ENCODE measurements around the gene PPP1R16B.

The PPP1R16B gene

DNA sequence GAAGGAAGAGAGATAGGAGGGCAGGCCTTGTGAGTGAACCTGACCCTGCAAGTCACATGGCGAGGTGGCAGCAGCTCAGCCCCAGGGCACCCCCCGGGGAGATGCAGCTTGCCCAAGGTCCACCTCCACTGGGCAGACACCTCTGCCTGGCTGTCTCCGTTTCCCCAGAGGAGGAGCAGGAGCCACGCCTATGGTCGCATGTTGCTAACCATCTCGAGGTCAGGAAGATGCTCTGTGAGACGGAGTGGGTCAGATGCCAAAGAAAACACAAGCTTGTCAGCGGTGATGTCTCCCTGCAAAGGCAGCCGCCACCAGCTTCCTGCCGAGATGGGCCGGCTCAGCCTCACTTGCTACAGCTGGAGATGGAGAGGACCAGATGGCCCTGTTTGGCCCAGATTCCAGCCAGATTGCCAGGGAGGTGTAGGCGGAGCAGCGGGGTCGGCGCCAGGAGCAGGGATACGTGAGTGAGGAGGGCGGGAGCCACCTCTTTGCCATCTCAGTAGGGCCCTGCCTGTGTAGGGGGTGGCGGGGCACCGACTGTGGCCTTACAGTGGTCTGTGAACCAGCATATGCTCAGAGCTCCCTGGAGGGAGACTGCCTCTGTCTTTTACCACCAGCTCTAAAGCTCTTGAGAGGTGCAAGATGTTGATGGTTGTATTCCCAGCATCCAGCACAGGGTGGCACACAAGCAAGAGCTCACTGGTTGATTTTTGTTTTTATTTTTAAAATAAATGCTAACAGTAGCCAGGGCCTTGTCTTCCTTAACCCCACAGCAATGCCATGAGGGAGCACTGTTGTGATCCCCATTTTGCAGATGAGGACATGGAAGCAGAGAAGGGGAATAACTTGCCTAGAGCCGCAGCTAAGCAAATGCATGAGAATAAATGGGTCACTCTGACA lies 77.8 kb downstream of the PPP1R16B start:
- Histone ChIP-seq H4K20me1 (ENCODE audit: low read depth, low read length) (no peaks in the 10 kb centered on the region), H3K27me3 (ENCODE audit: low read length) (no peaks in the 10 kb centered on the region), H3K79me2 (ENCODE audit: insufficient read depth, low read length) (peaks cover 93% of the 10 kb centered on the region), H3K9ac (ENCODE audit: low read length) (peak overlapping the region; percentile 50), H3K4me3 (ENCODE audit: insufficient read depth, low read length, poor library complexity, severe bottlenecking) (peak overlapping the region; percentile 21), H3K9me2 (replicated peaks; ENCODE audit: insufficient read depth, low read length) (no peaks in the 10 kb centered on the region), H3K9me3 (ENCODE audit: insufficient read depth, low read length) (no peaks in the 10 kb centered on the region), H3F3A (ENCODE audit: insufficient read depth) (peaks cover 33% of the 10 kb centered on the region), H3K27ac (ENCODE audit: low read depth, low read length) (peak overlapping the region; percentile 99), H3K4me2 (ENCODE audit: low read depth, low read length, poor library complexity, severe bottlenecking) (peak overlapping the region; percentile 50), H2AFZ (ENCODE audit: low read depth, low read length, severe bottlenecking) (no peak overlapping the region), H3K36me3 (ENCODE audit: low read length) (no peaks in the 10 kb centered on the region)
- TF ChIP-seq, protein P1, sequence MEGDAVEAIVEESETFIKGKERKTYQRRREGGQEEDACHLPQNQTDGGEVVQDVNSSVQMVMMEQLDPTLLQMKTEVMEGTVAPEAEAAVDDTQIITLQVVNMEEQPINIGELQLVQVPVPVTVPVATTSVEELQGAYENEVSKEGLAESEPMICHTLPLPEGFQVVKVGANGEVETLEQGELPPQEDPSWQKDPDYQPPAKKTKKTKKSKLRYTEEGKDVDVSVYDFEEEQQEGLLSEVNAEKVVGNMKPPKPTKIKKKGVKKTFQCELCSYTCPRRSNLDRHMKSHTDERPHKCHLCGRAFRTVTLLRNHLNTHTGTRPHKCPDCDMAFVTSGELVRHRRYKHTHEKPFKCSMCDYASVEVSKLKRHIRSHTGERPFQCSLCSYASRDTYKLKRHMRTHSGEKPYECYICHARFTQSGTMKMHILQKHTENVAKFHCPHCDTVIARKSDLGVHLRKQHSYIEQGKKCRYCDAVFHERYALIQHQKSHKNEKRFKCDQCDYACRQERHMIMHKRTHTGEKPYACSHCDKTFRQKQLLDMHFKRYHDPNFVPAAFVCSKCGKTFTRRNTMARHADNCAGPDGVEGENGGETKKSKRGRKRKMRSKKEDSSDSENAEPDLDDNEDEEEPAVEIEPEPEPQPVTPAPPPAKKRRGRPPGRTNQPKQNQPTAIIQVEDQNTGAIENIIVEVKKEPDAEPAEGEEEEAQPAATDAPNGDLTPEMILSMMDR (IDR thresholded peaks at IDR 0.05; ENCODE audit: insufficient read depth, low read length, poor library complexity, severe bottlenecking) = no peak
- TF ChIP-seq EZH2phosphoT487 (conservative IDR thresholded peaks at IDR 0.05; ENCODE audit: low read length) = no peak

DNA sequence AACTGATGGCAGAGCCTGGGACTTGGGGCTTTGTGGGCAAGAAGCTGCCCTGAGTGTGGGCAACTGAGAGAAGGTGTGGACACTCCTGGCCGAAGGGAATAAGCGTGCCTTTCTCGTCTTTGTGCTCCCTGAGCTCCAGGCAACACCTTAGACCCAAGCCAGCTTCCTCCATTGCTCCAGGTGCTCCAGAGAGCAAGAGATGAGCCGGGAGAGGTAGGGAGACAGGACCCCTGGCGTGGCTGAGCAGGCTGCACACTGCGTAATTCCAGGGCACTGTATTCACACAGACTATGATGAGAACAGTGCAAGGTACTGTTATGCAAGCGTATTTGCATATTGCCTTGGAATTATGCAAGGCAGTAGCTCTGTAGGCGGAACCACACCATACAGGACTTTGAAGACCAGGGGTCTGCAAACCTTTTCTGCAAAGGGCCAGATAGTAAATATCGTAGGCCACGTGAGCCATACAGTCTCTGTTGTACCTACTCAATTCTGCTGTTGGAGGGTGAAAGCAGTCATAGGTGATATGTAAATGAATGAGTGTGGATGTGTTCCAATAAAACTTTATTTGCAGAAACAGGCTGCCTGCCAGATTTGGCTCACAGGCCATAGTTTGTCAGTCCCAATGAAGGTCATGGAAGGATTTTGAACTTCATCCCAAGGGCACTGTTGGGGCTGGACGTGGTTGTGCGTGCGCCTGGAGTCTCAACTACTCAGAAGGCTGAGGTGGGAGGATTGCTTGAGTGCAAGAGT lies 78.7 kb downstream of the PPP1R16B start:
- Histone ChIP-seq H3K9ac (ENCODE audit: low read length) (peak overlapping the region; percentile 50), H3F3A (ENCODE audit: insufficient read depth) (peaks cover 26% of the 10 kb centered on the region), H3K27me3 (ENCODE audit: low read length) (no peaks in the 10 kb centered on the region), H3K27ac (ENCODE audit: low read depth, low read length) (peak overlapping the region; percentile 99), H3K4me3 (ENCODE audit: insufficient read depth, low read length, poor library complexity, severe bottlenecking) (no peak overlapping the region), H3K9me2 (replicated peaks; ENCODE audit: insufficient read depth, low read length) (no peaks in the 10 kb centered on the region), H4K20me1 (ENCODE audit: low read depth, low read length) (no peaks in the 10 kb centered on the region), H3K36me3 (ENCODE audit: low read length) (no peaks in the 10 kb centered on the region), H3K9me3 (ENCODE audit: insufficient read depth, low read length) (no peaks in the 10 kb centered on the region), H2AFZ (ENCODE audit: low read depth, low read length, severe bottlenecking) (no peak overlapping the region), H3K4me2 (ENCODE audit: low read depth, low read length, poor library complexity, severe bottlenecking) (peak overlapping the region; percentile 50), H3K79me2 (ENCODE audit: insufficient read depth, low read length) (peaks cover 88% of the 10 kb centered on the region)
- no peak for TF ChIP-seq EZH2phosphoT487 (conservative IDR thresholded peaks at IDR 0.05; ENCODE audit: low read length)
- TF ChIP-seq, protein P1 (IDR thresholded peaks at IDR 0.05; ENCODE audit: insufficient read depth, low read length, poor library complexity, severe bottlenecking) = no peak

DNA sequence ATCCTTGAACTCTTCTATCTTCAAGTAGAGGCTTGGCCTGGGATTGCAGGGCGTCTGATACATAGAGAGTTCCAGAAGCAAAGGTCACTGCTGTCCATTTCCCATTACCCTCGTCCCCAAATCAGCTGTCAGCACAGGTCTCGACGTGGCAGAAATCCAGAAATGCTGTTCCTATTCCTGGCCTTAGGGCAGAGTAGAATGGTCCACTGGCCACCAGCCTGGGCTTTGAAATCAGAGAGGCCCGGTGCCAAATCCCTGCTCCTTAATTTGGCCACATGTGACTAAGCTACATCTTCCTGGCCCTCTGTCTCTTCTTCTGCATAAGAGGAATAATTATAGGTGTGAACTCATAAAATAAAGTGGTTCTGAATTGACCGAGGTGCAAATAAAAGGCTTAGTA lies 79.9 kb downstream of the PPP1R16B start:
- Histone ChIP-seq H3K9me2 (replicated peaks; ENCODE audit: insufficient read depth, low read length) (no peaks in the 10 kb centered on the region), H4K20me1 (ENCODE audit: low read depth, low read length) (no peaks in the 10 kb centered on the region), H3F3A (ENCODE audit: insufficient read depth) (peaks cover 18% of the 10 kb centered on the region), H3K4me3 (ENCODE audit: insufficient read depth, low read length, poor library complexity, severe bottlenecking) (no peak overlapping the region), H2AFZ (ENCODE audit: low read depth, low read length, severe bottlenecking) (no peak overlapping the region), H3K4me2 (ENCODE audit: low read depth, low read length, poor library complexity, severe bottlenecking) (no peak overlapping the region), H3K9ac (ENCODE audit: low read length) (no peak overlapping the region), H3K27ac (ENCODE audit: low read depth, low read length) (peak overlapping the region; percentile 99), H3K36me3 (ENCODE audit: low read length) (no peaks in the 10 kb centered on the region), H3K9me3 (ENCODE audit: insufficient read depth, low read length) (no peaks in the 10 kb centered on the region), H3K27me3 (ENCODE audit: low read length) (no peaks in the 10 kb centered on the region), H3K79me2 (ENCODE audit: insufficient read depth, low read length) (peaks cover 82% of the 10 kb centered on the region)
- no peak for TF ChIP-seq EZH2phosphoT487 (conservative IDR thresholded peaks at IDR 0.05; ENCODE audit: low read length)
- TF ChIP-seq, protein P1 (IDR thresholded peaks at IDR 0.05; ENCODE audit: insufficient read depth, low read length, poor library complexity, severe bottlenecking) = no peak

Data from SU-DHL-6 (cell line).